ENCODE results near the gene NUP210L.
"Not testable (repeated sequence)": the region's sequence is repeated elsewhere in the genome, so short reads cannot be mapped to it uniquely, and the experiment has no call there.

Gene NUP210L

DNA sequence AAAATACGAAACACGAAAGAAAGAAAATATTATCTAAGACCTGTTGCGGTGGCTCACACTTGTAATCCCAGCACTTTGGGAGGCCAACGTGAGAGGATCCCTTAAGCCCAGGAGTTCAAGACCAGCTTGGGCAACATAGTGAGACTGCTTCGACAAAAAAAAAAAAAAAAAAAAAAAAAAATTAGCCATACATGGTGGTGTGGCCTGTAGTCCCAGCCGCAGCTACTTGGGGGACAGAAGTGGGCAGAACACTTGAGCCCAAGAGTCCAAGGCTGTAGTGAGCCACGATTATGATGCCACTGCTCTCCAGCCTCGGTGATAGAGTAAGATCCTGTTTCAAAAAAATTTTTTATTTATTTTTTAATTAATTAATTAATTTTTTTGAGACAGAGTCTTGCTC lies 167.3 kb downstream of the NUP210L start:
- no peak for DNase-seq

- DNase-seq, result no peak
Measured at GRCh38 chr1:153985941-153986761, 168.7 kb downstream of the NUP210L start, which contains the start of gene RAB13. RAB13 (minus strand) TSS chr1:153986339; CDS start chr1:153986236, 103 bp downstream.

- peak; percentile 64 for DNase-seq
Measured at GRCh38 chr1:153985341-153985912, 169.4 kb downstream of the NUP210L start.

- no peak for DNase-seq
Measured at GRCh38 chr1:153984123-153984894, 170.6 kb downstream of the NUP210L start.

DNA sequence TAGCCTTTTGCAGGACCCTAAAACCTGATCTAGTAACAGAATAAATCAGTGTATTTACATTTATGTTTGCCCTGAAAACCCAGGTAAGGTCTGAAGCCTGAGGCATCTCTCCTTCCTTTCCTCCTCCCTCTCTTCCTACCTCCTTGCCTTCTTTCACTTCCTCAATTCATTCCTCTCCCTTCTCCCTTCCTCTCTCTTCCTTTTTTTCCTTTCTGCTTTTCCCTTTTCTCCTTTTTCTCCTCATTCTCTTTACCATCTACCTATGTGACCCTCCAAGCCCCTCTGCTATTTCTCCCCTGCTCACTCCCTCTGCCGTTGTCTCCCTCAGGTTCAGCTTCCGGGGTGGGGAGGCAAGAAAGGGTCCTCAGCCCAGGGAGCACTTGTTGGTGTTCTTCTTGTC lies 173.1 kb downstream of the NUP210L start:
- DNase-seq, result not testable (repeated sequence)

- DNase-seq, result not testable (repeated sequence)
Measured at GRCh38 chr1:153979091-153979490, 175.8 kb downstream of the NUP210L start.

DNA sequence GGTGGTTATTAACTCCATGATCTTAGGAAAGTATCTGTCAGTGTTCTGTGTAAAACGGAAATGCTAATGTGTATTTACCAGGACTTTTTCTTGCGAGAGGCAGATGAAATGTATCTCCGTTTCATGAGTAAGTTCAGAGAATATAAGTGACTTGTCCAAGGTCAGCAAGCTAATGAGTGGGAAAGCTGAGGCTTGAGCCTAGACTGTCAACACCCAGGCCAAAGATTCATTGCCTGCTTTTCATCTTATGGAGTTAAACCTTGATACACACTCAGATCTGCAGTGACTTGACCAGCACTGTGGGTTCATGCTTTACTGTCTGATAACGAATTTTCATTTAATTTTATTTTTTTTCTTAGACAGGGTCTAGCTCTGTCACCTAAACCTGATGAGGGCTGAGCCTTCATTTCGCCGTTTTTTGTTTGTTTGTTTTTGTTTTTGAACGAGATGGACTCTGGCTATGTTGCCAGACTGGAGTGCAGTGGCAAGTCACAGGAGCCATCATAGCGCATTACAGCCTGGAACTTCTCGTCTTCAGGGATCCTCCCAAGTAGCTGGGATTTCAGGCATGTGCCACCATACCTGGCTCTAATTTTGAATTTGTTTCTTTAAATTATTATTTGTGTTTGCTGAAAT lies 176.5 kb downstream of the NUP210L start:
- DNase-seq, result no peak

- DNase-seq, result peak; percentile 91
Measured at GRCh38 chr1:153977250-153978240, 177.3 kb downstream of the NUP210L start, which contains the start of gene JTB. JTB (minus strand) TSS chr1:153977674; CDS start chr1:153977252, 422 bp downstream.

DNA sequence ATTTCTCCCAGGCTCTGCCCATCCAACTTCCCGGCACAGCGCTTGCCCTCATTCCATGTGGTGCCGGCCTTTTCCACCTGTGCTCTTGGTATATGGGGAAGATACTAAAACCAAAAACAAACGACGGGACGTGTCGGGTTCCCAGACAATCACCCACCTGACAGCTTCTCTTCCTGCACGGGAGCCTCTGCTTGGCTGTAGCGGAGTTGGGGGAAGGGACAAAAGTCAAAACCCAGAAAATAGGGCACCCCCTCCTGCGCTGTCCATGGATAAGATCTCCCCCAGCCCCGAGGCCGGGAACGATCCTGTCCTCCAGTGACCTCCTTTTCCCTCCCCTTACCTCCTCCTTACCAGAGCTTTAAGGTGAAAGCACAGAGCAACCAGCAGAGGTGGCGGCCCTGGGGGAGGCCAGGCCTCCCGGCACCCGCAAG lies 178.0 kb downstream of the NUP210L start:
- no peak for DNase-seq

DNA sequence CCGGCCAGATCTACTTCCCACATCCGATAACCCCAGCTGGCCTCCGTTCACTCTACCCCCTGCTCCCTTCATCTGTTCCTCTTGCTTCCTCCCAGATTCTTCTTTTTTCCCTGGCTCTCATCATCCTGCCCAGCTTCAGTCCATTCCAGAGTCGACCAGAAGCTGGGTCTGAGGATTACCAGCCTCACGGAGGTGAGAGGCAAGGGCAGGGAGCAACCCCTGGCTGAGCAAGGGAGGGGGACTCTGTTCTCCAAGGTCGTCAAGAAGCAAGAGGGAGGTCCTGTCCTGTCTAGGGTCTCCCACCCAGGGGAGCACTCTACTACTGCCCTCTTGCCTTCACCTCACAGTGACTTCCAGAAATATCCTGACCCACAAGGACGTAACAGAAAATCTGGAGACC lies 181.3 kb downstream of the NUP210L start:
- no peak for DNase-seq

GRCh38 chr1:153973071-153973470 lies 181.8 kb downstream of the NUP210L start:
- DNase-seq, result no peak

GRCh38 chr1:153970346-153970745 lies 184.5 kb downstream of the NUP210L start:
- no peak for DNase-seq

- no peak for DNase-seq
Measured at GRCh38 chr1:153968972-153969371, 185.9 kb downstream of the NUP210L start.

- DNase-seq, result no peak
Measured at GRCh38 chr1:153968408-153968807, 186.5 kb downstream of the NUP210L start.

- DNase-seq, result no peak
Measured at GRCh38 chr1:153968000-153968363, 186.9 kb downstream of the NUP210L start.

- peak; percentile 89 for DNase-seq
Measured at GRCh38 chr1:153967107-153967999, 187.5 kb downstream of the NUP210L start, which contains the start of gene CREB3L4. CREB3L4 (plus strand) TSS chr1:153967902; CDS start chr1:153968526, 624 bp downstream.

DNA sequence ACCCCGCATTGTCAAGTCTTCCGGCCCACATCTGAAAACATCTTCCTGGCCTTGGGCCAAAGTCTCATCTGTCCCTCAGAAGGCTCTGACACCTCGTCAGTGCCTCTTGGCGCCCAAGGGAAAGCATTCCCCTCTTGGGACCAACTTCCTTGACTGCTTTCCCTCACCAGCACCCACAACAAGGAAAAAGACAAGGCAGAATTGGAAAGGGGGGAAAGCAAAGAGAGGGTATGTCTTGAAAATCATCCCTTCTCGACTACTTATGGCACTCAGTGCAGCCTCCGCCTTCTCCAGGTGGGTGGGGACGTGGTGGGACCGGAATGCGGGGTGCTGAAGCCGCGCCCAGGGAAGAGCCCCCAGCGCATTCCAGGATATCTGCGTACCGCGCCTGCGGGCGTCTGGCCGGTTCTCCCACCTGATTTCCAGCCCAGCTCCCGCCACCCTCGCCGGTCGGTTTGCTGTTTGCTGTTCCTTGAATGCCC lies 191.0 kb downstream of the NUP210L start:
- no peak for DNase-seq

- peak; percentile 96 for DNase-seq
Measured at GRCh38 chr1:153963030-153963849, 191.6 kb downstream of the NUP210L start, which contains the start of gene SLC39A1. SLC39A1 (minus strand) TSS chr1:153963537; CDS start chr1:153962715, 822 bp downstream.

All from activated CD4-positive, alpha-beta T cell treated with anti-CD3 and anti-CD28 coated beads for 48 hours (primary cell).